Tibial nerve (tissue), 4 donors: ENCODE data around the gene ZNF81.

Experiments
- EP300 ChIP-seq, 2 donors: sonication (generic); formaldehyde crosslinking; IDR thresholded peaks; one replicate each; pipeline ENCODE4 v1.6.1; 2017; ENCODE audit warnings: antibody characterized with exemption in 2 of 2, mild to moderate bottlenecking in 1 of 2
- TF ChIP-seq, protein P1 (sequence below), 5 experiments: fragments of 200-600 bp in 3 of 5; fragments of 450-650 bp in 2 of 5; sonication (generic) in 3 of 5; IDR thresholded peaks; one replicate each; pipeline ENCODE4 v1.5.1; 2016 to 2019; ENCODE audit warnings: antibody characterized with exemption in 5 of 5, mild to moderate bottlenecking in 3 of 5, moderate library complexity in 2 of 5

DNA sequence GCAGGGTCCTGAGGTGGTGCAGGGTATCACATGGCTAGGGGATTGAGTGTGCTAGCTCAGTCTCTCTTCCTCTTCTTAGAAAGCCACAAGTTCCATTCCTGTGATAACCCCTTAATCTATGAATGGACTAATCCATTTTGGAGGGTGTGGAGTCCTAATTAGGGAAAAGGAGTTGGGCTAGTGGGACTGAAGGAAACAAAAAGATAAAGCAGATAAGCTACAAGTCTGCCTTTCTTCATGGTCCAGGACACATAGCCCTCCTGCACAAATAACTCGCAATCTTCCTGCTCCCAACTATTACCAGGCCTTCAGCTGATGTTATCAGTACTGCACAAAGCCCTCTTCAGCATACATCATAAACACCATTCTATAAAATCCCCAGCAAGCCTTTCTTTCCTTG lies 44.2 kb downstream of the ZNF81 start:
- TF ChIP-seq, protein P1, sequence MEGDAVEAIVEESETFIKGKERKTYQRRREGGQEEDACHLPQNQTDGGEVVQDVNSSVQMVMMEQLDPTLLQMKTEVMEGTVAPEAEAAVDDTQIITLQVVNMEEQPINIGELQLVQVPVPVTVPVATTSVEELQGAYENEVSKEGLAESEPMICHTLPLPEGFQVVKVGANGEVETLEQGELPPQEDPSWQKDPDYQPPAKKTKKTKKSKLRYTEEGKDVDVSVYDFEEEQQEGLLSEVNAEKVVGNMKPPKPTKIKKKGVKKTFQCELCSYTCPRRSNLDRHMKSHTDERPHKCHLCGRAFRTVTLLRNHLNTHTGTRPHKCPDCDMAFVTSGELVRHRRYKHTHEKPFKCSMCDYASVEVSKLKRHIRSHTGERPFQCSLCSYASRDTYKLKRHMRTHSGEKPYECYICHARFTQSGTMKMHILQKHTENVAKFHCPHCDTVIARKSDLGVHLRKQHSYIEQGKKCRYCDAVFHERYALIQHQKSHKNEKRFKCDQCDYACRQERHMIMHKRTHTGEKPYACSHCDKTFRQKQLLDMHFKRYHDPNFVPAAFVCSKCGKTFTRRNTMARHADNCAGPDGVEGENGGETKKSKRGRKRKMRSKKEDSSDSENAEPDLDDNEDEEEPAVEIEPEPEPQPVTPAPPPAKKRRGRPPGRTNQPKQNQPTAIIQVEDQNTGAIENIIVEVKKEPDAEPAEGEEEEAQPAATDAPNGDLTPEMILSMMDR (IDR thresholded peaks at IDR 0.05): no peak
- no peak for TF ChIP-seq EP300 (IDR thresholded peaks at IDR 0.05)
